Inflammatory macrophage (primary cell): ENCODE data around the gene LSG1.
"Not testable (repeated sequence)": the region's sequence is repeated elsewhere in the genome, so short reads cannot be mapped to it uniquely, and the experiment has no call there.

Experiments used
- DNase-seq, 2 donors: peaks; one replicate each; pipeline ENCODE4 v3.0.0-alpha.2; 2020 to 2022

Gene LSG1

GRCh38 chr3:194617143-194617671 lies 54.8 kb downstream of the LSG1 start:
- no peak for DNase-seq

DNA sequence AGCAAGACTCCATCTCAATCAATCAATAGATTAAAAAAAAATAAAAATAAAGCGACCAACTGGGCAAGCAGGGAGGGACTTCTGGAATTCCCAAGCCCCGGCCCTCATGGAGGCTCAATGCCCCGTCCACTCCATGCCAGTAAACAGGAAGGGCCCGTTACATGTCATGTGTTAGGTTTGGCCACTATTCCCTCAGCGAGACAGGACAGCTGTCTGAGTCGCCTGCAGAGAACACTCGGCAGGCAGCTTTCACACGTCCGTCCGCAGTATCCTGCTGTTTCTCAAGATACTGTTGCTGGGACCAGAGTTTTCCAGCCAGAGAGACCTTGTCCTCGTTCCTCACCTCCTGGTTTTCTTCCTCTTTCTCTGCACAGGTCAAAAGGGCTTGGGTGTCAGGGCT lies 56.8 kb downstream of the LSG1 start:
- DNase-seq: no peak

GRCh38 chr3:194612221-194612620 lies 59.8 kb downstream of the LSG1 start:
- DNase-seq: peak; percentile 11 to 22

- DNase-seq: no peak
Observed at GRCh38 chr3:194610689-194611088, 61.3 kb downstream of the LSG1 start.

DNA sequence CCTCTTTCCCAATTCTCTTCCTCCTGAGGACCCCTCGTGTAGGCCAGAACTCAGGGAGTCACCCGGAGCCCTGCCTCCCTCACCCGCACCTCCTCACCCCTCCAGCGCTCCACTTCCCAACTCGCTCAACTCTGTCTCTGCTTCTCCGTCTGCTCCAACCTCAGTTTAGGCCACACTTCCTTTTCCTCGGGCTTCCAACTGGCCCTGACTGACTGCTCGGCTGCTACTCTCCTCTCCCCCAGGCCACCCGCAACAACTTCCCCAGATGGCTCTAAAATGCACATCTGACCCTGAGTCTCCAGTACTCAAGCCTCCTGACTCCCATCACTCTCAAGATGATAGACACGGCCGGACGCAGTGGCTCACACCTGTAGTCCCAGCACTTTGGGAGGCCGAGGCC lies 62.4 kb downstream of the LSG1 start:
- peak in 1 of 2 donors; percentile 42 for DNase-seq

GRCh38 chr3:194608981-194609380 lies 63.0 kb downstream of the LSG1 start:
- DNase-seq: no peak

DNA sequence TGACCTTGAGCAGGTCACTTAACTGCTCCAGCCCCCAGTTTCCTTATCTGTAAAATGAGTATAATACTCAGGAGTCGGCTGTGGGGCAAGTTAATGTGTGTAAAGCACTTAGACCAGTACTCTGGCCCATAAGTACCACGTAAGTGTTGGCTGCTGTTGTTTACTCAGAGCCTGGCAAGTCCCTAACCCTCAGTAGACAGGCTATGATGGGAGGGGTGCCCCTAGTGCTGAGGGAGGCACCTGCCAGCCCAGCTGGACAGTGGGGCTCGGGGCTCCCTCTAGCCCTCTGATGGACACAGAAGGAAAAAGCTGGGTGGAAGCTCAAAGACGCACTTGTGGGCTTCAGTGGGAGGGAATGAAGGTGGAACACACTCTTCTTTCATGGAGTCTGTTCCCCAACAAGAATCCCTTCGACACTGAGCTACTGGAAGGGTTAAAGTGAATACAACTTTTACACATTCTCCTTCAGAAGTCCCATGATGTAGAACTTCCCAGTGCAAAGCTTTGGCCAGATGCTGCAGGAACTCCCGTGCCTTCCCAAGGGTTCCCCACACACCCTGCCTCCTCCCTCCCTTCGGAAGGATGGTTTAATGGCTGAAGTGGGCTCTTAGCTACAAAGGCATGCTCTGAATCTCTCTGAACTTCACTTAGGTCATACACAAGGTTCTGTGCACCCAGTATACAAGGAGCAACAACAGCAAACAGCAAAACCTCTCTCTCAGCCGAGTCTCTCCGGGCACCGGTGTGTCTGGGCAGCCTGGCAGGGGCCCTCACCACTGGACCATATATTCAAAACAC lies 64.2 kb downstream of the LSG1 start:
- no peak for DNase-seq

DNA sequence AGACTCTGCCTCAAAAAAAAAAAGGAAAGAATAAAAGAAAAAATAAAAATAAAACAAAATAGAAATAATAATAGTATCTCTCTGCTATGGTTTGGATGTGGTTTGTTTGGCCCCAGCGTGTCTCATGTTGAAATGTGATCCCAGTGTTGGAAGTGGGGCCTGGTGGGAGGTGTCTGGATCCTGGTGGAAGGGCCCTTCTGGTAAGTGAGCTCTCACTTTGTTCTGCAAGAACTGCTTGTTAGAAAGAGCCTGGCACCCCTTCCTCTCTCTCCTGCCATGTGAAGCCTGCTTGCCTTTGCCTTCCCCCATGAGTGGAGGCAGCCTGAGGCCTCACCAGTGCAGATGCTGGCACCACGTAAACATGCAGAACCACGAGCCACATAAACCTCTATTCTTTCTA lies 65.0 kb downstream of the LSG1 start:
- DNase-seq: no peak

- DNase-seq: no peak
Observed at GRCh38 chr3:194606163-194606562, 65.8 kb downstream of the LSG1 start.

GRCh38 chr3:194605314-194605713 lies 66.7 kb downstream of the LSG1 start:
- not testable (repeated sequence) for DNase-seq

GRCh38 chr3:194604837-194605236 lies 67.2 kb downstream of the LSG1 start:
- DNase-seq: peak in 1 of 2 donors; percentile 25

- DNase-seq: no peak
Observed at GRCh38 chr3:194604126-194604525, 67.9 kb downstream of the LSG1 start.

DNA sequence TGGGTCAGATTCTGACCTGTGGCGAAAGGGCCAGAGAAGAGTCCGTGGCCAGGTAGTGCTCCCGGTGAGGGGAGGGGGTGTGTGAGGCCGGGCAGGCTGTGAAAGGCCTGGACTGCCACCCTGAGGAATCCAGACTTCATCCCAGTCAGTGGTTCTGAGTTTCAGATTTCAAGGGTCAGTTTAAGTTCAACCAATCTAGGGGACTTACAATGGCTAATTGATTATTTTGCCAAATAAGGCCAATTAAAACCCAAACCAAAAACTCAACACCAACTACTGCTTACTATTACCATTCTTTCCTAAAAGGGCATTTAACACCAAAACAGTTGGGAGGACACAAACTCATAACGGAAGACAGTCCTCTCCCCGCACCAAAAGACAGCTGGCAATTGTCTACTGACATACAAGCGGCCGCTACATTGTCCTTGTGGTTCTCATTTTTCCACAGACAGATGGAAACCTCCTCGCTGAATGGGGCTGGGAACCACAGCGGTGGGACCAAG lies 69.3 kb downstream of the LSG1 start:
- no peak for DNase-seq

GRCh38 chr3:194598771-194599557 lies 73.0 kb downstream of the LSG1 start:
- no peak for DNase-seq

- DNase-seq: no peak
Observed at GRCh38 chr3:194596906-194597305, 75.1 kb downstream of the LSG1 start.

- peak in 1 of 2 donors; percentile 10 for DNase-seq
Observed at GRCh38 chr3:194592798-194593752, 78.9 kb downstream of the LSG1 start.
